ENCODE measurements around the gene CPB2.
A peak's percentile ranks its signal among the peaks of the same experiment; 100 is the strongest.

CPB2 gene

DNA sequence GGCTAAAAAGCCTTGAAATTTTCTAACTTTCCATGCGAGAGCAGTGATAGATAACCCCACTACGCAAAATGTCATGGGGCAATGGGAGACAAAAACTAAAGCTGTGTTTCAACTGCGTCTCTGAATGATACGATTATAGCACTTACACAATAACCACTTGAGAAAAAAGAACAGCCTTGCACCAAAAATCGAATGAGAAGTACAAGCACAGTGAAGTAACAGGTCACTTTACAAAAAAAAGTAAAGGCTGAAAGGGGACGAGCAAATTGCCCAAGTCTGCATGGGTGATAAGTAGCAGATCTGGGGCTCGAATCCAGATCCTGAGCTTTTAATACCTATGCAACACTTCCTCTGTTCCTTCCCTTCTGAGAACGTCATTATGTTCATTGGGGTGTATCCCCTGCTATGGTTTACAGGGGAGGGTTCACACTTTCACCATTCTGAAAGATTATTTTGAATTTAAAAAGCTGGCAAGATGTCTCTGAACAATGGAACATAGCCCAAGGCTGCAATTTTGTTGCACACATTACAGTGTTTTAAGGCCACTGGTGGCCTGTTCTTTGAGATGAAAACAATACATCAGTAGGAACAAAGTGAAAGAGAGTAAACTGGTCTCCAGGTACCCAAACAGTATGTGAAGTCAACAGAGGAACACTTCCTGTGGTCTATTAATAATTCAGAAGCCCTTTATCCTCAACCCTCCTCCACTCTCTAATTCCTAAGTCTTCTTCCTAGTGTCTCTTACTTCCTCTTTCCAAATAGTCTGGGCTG, 3.2 kb downstream of the CPB2 start:
- H3K4me3 ChIP-seq (ENCODE audit: low read depth, low read length): no peak overlapping the region
- DNase-seq (ENCODE audit: low read depth): peak; percentile 59
- TF ChIP-seq MYC (IDR thresholded peaks at IDR 0.05; ENCODE audit: low read depth, low read length) (no peak), POLR2A (IDR thresholded peaks at IDR 0.05; ENCODE audit: extremely low read depth, insufficient read length) (no peak), MAX (IDR thresholded peaks at IDR 0.05; ENCODE audit: low read depth, low read length) (no peak), CTCF (IDR thresholded peaks at IDR 0.05; ENCODE audit: low read depth, low read length) (no peak)

DNA sequence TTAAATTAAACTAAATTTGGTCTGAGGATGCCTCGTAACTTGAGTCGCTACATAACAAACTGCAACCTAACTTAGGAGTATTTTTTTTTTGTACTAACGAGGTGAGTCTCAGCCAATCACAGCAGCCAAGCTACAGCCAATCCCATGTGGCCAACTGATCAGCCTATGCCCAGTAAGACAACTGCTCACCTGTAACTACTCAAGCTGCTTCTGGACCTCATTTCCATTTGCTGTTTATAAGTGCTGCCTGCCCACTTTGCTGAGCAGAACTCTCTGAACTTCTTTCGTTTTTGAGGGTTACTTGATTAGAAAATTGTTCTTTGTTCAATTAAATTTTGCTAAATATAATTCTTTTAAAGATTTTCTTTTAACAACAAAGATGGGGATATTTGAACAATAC, 3.8 kb downstream of the CPB2 start:
- no peak overlapping the region for H3K4me3 ChIP-seq (ENCODE audit: low read depth, low read length)
- TF ChIP-seq MAX (IDR thresholded peaks at IDR 0.05; ENCODE audit: low read depth, low read length) (no peak), CTCF (IDR thresholded peaks at IDR 0.05; ENCODE audit: low read depth, low read length) (no peak), MYC (IDR thresholded peaks at IDR 0.05; ENCODE audit: low read depth, low read length) (no peak), POLR2A (IDR thresholded peaks at IDR 0.05; ENCODE audit: extremely low read depth, insufficient read length) (no peak)
- no peak for DNase-seq (ENCODE audit: low read depth)

DNA sequence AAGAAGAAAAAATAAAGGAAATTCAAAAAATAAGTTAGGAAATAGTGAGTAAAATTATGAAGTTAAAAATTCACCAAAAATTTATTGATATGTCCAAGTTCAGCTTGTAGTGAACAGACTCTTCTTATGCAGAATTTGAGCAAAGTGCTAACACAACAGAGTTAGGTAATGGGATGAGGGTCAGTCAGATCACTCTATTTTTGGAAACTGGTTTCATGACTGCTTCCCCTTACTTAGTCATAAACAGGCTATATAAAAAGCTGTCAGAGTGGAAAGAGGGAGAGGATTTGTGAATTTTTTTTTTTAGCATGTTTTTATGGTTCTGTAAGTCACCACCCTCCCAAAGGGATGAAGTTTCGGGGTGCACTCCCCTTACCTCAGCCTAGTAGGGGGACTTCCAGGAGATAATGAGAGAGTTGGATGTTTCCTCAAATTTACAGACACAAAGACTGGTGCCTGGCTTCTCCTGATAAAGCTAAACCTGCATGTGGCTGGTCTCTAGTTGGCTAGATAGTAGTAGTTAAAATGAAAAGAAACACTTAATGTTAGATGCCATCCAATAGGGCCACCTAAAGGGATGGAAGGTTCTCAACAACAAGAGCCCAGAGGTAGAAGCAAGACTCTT, 4.5 kb downstream of the CPB2 start:
- DNase-seq (ENCODE audit: low read depth): peak; percentile 72
- H3K4me3 ChIP-seq (ENCODE audit: low read depth, low read length): no peak overlapping the region
- no peak for TF ChIP-seq MAX (IDR thresholded peaks at IDR 0.05; ENCODE audit: low read depth, low read length)
- TF ChIP-seq POLR2A (IDR thresholded peaks at IDR 0.05; ENCODE audit: extremely low read depth, insufficient read length): no peak
- no peak for TF ChIP-seq MYC (IDR thresholded peaks at IDR 0.05; ENCODE audit: low read depth, low read length)
- TF ChIP-seq CTCF (IDR thresholded peaks at IDR 0.05; ENCODE audit: low read depth, low read length): no peak

GRCh38 chr13:46097663-46098062, 7.2 kb downstream of the CPB2 start:
- DNase-seq (ENCODE audit: low read depth): no peak
- no peak overlapping the region for H3K4me3 ChIP-seq (ENCODE audit: low read depth, low read length)
- TF ChIP-seq MAX (IDR thresholded peaks at IDR 0.05; ENCODE audit: low read depth, low read length): no peak
- no peak for TF ChIP-seq MYC (IDR thresholded peaks at IDR 0.05; ENCODE audit: low read depth, low read length)
- TF ChIP-seq POLR2A (IDR thresholded peaks at IDR 0.05; ENCODE audit: extremely low read depth, insufficient read length): no peak
- TF ChIP-seq CTCF (IDR thresholded peaks at IDR 0.05; ENCODE audit: low read depth, low read length): no peak

- H3K4me3 ChIP-seq (ENCODE audit: low read depth, low read length): no peak overlapping the region
- no peak for TF ChIP-seq CTCF (IDR thresholded peaks at IDR 0.05; ENCODE audit: low read depth, low read length)
- no peak for TF ChIP-seq POLR2A (IDR thresholded peaks at IDR 0.05; ENCODE audit: extremely low read depth, insufficient read length)
- no peak for TF ChIP-seq MYC (IDR thresholded peaks at IDR 0.05; ENCODE audit: low read depth, low read length)
- no peak for TF ChIP-seq MAX (IDR thresholded peaks at IDR 0.05; ENCODE audit: low read depth, low read length)
- DNase-seq (ENCODE audit: low read depth): no peak
These were observed 7.8 kb downstream of the CPB2 start for GRCh38 chr13:46097015-46097414.
